Activated CD4-positive, alpha-beta T cell treated with anti-CD3 and anti-CD28 coated beads, Interleukin-2, amount 10 ng/mL, durations not matched to agents 24 days and 14 days (primary cell): ENCODE results near the gene VDAC2. TPM values are rescaled to one million over a fixed set of nuclear protein-coding genes. Genes with fewer than 3 reads are reported as not detected.
A peak's percentile ranks its signal among the peaks of the same experiment; 100 is the strongest.
"Not testable (repeated sequence)": the region's sequence is repeated elsewhere in the genome, so short reads cannot be mapped to it uniquely, and the experiment has no call there.

Experiments used
- DNase-seq: peaks from one replicate; pipeline ENCODE4 v3.0.0; 2022
- H3K27ac Mint-ChIP-seq: one replicate; pipeline ENCODE4 v1.8.0; 2022; ENCODE audit warnings: mild to moderate bottlenecking, mixed read lengths
- H3K27me3 Mint-ChIP-seq: one replicate; pipeline ENCODE4 v1.8.0; 2022; ENCODE audit warnings: mixed read lengths
- H3K36me3 Mint-ChIP-seq: one replicate; pipeline ENCODE4 v1.8.0; 2022; ENCODE audit warnings: low read depth, mild to moderate bottlenecking, mixed read lengths
- H3K4me1 Mint-ChIP-seq: one replicate; pipeline ENCODE4 v1.8.0; 2021; ENCODE audit warnings: mixed read lengths
- H3K4me3 Mint-ChIP-seq: one replicate; pipeline ENCODE4 v1.8.0; 2022; ENCODE audit warnings: mild to moderate bottlenecking, moderate library complexity, mixed read lengths
- H3K9me3 Mint-ChIP-seq: one replicate; pipeline ENCODE4 v1.8.0; 2021; ENCODE audit warnings: mixed read lengths
- intact Hi-C: fragments of 100-400 bp; cut with micrococcal nuclease; formaldehyde crosslinking; loops from one replicate; pipeline ENCODE4 v1.15.1; 2023
- total RNA-seq: library from RNA; stranded (reverse); gene quantifications from 2 replicates; pipeline ENCODE4 v1.2.3, GENCODE V29; 2022

Gene VDAC2
- total RNA-seq, 1 donor from 2014 or later = 245 TPM

DNA sequence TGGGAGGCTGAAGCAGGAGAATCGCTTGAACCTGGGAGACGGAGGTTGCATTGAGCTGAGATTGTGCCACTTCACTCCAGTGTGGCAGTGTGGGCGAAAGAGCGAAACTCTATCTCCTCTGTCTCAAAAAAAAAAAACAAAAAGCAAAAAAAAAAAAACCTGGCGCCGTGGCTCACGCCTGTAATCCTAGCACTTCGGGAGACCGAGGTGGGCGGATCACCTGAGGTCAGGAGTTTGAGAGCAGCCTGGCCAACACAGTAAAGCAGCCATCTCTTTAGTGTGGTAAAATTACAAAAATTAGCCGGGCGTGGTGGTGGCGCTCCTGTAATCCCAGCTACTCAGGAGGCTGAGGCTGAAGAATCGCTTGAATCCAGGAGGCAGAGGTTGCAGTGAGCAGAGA is 4.0 kb upstream of the VDAC2 start:
- H3K27me3 Mint-ChIP-seq, H3K36me3 Mint-ChIP-seq, H3K27ac Mint-ChIP-seq, DNase-seq, H3K4me3 Mint-ChIP-seq, intact Hi-C loops, H3K9me3 Mint-ChIP-seq: not testable (repeated sequence)
- H3K4me1 Mint-ChIP-seq = peaks cover 23% of the 10 kb centered on the region

DNA sequence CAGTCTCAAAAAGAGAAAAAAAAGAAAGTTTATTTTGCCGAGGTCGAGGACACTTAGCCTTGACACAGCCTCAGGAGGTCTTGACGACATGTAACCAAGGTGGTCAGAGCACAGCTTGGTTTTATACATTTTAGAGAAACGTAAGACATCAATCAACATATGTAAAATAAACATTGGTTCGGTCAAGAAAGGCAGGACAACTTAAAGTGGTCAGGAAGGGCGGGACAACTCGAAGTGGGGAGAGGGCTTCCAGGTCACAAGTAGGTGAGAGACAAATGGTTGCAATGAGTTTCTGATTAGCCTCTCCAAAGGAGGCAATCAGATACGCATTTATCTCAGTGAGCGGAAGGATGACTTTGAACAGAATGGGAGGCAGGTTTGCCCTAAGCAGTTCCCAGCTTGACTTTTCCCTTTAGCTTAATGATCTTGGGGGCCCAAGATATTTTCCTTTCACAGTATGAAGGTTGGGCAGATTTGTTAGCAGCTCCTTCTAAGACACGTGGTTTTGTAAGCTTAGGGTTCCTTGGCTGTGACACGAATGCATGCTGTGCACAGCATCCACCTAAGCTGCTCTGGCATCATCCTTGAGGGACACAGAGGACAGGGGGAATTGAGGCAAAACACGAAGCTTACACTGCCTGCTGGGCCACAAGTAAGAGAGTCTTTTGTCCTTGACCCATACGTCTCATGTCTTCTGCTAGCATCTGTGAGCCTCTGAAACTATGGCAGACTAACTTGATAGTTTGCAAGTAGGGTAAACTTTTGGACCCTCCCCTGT is 3.3 kb upstream of the VDAC2 start:
- Mint-ChIP-seq H3K4me1 (peaks cover 29% of the 10 kb centered on the region), H3K27ac (no peak overlapping the region), H3K4me3 (no peak overlapping the region), H3K9me3 (no peaks in the 10 kb centered on the region), H3K27me3 (no peaks in the 10 kb centered on the region), H3K36me3 (peaks cover 9% of the 10 kb centered on the region)
- no peak for DNase-seq
- intact Hi-C loops = no loop called here

DNA sequence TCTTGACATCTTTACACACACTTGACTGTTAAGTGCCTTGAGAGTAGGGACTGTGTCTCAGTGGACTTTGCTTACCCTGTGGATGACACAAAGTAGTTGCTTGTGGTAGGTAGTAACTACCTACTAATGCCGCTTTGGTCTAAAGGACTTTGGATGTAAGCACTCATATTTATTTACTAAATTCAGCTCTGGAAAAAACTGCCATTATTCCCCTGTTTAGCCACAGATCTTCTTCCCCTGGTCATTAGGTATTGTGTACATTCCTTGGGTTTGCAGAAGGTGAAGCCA is 2.8 kb upstream of the VDAC2 start:
- intact Hi-C loops = no loop called here
- Mint-ChIP-seq H3K4me3 (no peak overlapping the region), H3K9me3 (no peaks in the 10 kb centered on the region), H3K27me3 (no peaks in the 10 kb centered on the region), H3K4me1 (peaks cover 34% of the 10 kb centered on the region), H3K27ac (peak overlapping the region; percentile 79), H3K36me3 (peaks cover 14% of the 10 kb centered on the region)
- no peak for DNase-seq

DNA sequence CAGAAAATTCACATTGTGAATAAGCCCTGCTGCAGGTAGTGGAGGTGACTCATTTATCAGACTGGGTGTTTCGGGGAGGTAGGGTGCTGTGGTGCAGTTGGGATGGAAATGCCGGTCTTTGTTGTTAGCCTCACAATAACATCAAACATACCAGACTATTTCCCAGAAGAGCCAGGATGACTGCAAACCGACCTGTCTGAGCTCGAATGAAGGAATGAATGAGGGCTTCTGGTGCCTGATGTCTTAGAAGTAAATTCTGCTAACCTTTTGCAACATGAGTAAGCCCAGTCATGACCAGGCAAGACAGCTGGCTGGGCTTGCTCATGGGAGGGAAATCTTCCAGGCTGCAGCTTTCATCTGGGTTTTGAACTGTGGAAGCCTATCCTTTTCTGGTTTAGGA is 2.4 kb upstream of the VDAC2 start:
- Mint-ChIP-seq H3K36me3 (peaks cover 15% of the 10 kb centered on the region), H3K4me1 (peaks cover 34% of the 10 kb centered on the region), H3K27ac (peak overlapping the region; percentile 79), H3K9me3 (no peaks in the 10 kb centered on the region), H3K27me3 (no peaks in the 10 kb centered on the region), H3K4me3 (peak overlapping the region; percentile 53)
- intact Hi-C loops = no loop called here
- DNase-seq = peak; percentile 64

DNA sequence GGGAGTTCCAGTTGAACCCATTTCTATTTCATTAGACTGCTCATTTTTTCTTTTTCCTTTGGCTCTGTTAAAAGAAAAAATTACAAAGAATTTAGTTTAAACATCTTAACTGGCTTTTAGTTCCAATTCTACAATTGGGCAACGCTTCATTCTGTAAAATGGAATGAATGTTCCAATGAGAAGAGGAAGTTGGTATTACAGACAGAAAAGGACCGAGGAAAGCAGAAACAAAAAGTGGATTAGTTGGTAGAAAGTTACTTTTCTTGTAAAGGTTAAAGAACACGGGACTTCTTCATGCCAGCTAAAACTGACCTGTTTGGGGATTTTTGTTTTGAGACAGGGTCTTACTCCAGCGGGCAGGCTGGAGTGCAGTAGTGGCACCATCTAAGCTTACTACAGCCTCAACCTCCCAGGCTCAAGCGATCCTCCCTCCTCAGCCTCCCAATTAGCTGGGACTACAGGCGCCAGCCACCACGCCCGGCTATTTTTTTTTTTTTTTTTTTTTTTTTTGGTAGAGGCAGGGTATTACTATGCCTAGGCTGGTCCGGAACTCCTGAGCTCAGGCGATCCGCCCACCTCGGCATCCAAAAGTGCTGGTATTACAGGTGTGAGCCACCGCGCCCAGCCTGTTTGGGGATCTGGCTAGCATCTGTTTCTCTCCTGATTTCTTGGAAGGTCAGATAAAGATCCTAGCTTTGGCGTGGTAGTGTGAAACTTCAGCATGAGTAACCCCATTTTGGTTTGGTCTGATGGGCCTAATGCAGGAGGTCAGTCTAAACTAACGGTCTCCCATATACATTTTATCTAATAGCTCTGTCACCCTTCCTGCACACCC is 1.3 kb upstream of the VDAC2 start:
- intact Hi-C loops = no loop called here

DNA sequence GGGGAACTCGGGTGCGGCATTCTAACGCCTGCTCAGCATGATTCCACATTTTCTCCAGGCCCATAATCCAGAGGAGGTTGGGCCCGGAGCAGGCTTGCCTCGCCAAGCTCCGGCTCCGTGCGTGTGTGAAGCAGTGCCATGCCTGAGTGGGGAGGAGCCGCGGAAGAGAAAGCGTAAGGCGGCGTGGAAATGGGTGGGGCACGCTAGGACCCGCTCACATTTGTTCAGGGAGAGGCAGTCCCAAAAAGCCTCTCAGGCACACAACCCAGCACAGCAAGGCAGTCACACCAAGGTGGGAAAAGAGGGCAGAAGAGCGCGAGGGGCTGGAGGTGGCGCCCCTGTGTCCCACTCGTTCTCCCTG is 695 bp upstream of the VDAC2 start:
- DNase-seq = peak; percentile 94
- intact Hi-C loops = loop anchor here (1.0 to 2.0 kb wide), 6 partner anchors 20 to 1034 kb away; partner anchors contain the start of gene SAMD8
- no peaks in the 10 kb centered on the region for H3K9me3 Mint-ChIP-seq
- peaks cover 38% of the 10 kb centered on the region for H3K4me1 Mint-ChIP-seq
- peaks cover 23% of the 10 kb centered on the region for H3K36me3 Mint-ChIP-seq
- H3K27ac Mint-ChIP-seq = peak overlapping the region; percentile 100
- peak overlapping the region; percentile 96 for H3K4me3 Mint-ChIP-seq
- no peaks in the 10 kb centered on the region for H3K27me3 Mint-ChIP-seq

More for the DNA sequence above, 1.3 kb upstream of the VDAC2 start:
- no peak for DNase-seq
- Mint-ChIP-seq H3K4me3 (peak overlapping the region; percentile 96), H3K27ac (peak overlapping the region; percentile 100), H3K9me3 (no peaks in the 10 kb centered on the region), H3K4me1 (peaks cover 38% of the 10 kb centered on the region), H3K36me3 (peaks cover 21% of the 10 kb centered on the region), H3K27me3 (no peaks in the 10 kb centered on the region)

DNA sequence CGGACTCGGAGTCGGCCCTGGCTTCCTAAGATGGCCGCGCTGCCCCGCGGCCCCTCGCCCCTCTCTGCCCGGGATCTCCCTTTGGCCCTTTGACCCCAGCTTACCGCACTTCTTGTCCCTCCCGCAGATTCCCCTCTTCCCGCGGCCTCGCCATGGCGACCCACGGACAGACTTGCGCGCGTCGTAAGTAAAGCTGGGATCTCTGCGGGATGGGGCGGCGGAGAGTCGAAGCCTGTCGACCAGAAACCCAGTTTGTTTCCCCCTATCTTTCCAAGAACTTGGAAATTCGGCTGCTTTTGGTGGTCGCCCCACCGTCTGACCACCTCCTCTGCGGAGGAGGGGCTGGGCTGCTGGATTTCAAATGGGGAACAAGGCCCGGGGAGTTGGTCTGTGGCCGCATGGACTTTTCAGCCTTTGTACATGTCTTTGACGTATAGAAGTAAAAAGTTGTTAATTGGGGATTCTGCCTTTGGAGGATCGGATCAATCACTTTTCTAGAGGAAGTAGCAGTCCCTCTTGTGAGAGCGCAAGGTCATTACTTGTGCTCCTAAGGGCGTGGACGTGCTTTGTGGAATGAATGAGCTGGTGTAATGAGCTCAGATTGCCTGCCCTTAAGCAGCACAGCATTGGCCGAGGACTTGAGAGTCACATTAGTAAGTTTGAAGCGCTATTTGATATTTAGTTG is 553 bp downstream of the VDAC2 start:
- intact Hi-C loops = loop anchor here (1.0 to 2.0 kb wide), 2 partner anchors 622 to 1060 kb away; partner anchors contain the start of gene ADK
- Mint-ChIP-seq H3K9me3 (no peaks in the 10 kb centered on the region), H3K4me3 (peak overlapping the region; percentile 96), H3K27me3 (no peaks in the 10 kb centered on the region), H3K36me3 (peaks cover 31% of the 10 kb centered on the region), H3K27ac (peak overlapping the region; percentile 100), H3K4me1 (peaks cover 35% of the 10 kb centered on the region)
- peak; percentile 78 for DNase-seq

DNA sequence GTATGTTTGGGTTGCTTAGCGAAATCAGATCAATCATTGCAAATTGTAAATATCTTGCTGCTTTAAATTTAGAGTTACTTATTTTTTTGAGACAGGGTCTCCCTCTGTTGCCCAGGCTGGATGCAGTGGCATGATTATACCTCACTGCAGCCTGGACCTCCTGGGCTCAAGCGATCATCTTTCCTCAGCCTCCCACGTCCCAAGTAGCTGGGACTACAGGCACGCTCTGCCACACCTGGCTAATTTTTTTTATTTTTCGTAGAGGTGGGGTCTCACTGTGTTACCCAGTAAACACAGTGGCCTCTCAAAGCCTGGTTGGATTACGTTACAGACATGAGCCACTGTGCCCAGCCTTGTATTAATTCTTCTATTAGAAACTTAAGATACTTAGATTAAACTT is 1.7 kb downstream of the VDAC2 start:
- no peaks in the 10 kb centered on the region for H3K27me3 Mint-ChIP-seq
- intact Hi-C loops = no loop called here
- no peak for DNase-seq
- H3K27ac Mint-ChIP-seq = peak overlapping the region; percentile 100
- H3K36me3 Mint-ChIP-seq = peaks cover 39% of the 10 kb centered on the region
- H3K4me3 Mint-ChIP-seq = peak overlapping the region; percentile 96
- peaks cover 41% of the 10 kb centered on the region for H3K4me1 Mint-ChIP-seq
- H3K9me3 Mint-ChIP-seq = no peaks in the 10 kb centered on the region

DNA sequence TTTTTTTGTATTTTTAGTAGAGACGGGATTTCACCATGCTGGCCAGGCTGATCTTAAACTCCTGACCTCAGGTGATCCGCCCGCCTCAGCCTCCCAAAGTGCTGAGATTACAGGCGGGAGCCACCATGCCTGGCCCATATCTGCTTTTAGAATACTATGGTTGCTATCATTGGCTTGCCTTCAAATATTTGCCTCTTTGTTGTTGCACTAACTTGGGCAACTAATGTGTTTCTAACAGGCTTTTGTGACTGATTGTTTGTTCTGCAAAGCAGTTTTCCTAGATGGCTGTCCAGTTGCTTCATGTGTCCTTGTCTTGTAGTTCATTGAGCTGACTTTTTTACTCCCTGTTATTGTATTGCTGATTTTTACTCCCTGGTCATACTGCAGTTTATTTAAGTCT is 9.7 kb downstream of the VDAC2 start:
- Mint-ChIP-seq H3K4me3 (no peak overlapping the region), H3K27me3 (no peaks in the 10 kb centered on the region)

DNA sequence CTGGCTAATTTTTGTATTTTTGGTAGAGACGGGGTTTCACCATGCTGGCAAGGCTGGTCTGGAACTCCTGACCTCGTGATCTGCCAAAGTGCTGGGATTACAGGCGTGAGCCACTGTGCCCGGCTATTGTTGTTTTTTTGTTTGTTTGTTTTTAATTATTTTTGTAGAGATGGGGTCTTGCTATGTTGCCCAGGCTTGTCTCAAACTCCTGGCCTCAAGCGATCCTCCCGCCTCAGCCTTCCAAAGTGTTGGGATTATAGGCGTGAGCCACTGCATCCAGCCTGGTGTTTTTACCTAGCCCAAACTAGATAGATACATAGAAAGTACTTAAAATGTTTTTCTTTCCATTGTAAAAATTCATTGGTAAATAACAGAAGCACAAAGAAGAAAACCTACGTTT is 10.9 kb downstream of the VDAC2 start:
- Mint-ChIP-seq H3K36me3 (peaks cover 83% of the 10 kb centered on the region), H3K4me1 (peaks cover 42% of the 10 kb centered on the region)
- H3K4me3 Mint-ChIP-seq, H3K27ac Mint-ChIP-seq, H3K9me3 Mint-ChIP-seq, DNase-seq, intact Hi-C loops, H3K27me3 Mint-ChIP-seq: not testable (repeated sequence)

More for the DNA sequence above, 9.7 kb downstream of the VDAC2 start:
- Mint-ChIP-seq H3K27ac (no peak overlapping the region), H3K4me1 (peaks cover 41% of the 10 kb centered on the region), H3K9me3 (no peaks in the 10 kb centered on the region), H3K36me3 (peaks cover 83% of the 10 kb centered on the region)
- intact Hi-C loops = no loop called here
- no peak for DNase-seq

DNA sequence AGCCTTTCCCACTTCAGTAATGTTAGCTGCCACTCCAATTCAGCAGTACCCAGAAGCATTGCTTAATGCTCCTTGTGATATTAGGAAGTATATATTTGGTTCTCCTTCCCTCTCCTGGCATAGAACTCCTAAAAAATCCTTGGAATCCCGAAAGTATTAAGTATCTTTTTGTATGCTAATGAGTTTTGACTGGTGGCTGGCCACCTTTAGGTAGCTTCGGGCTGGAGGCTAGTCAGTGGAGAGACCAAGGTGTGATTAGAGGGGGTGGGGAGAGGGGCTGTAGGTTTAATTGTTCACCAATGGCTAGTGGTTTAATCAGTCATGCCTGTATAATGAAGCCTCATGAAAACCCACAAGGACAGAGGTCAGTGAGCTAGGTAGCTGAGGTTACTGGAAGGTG is 12.9 kb downstream of the VDAC2 start:
- Mint-ChIP-seq H3K4me3 (no peak overlapping the region), H3K36me3 (peaks cover 76% of the 10 kb centered on the region), H3K27ac (no peak overlapping the region), H3K9me3 (no peaks in the 10 kb centered on the region), H3K4me1 (peaks cover 47% of the 10 kb centered on the region), H3K27me3 (no peaks in the 10 kb centered on the region)
- no peak for DNase-seq
- intact Hi-C loops = no loop called here

DNA sequence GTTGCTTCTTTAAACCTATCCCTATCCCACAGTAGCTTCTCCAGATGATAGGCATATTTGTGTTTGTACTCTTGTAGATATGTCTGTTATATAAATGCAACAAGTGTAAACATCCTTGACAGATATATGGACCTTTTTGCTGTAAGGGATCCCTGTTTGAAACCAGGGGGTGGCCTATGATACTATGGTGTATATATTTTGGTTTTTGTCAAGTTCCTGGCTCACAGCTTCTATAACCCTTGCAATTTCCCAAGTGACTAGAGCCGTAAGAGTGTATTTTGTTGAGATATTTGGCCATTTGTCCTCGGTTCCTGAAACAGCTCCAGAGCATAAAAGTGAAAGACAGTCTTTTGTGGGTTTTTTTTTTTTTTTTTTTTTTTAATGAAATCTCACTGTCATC is 15.5 kb downstream of the VDAC2 start:
- H3K27me3 Mint-ChIP-seq = no peaks in the 10 kb centered on the region
- H3K4me1 Mint-ChIP-seq = peaks cover 52% of the 10 kb centered on the region
- DNase-seq = no peak
- H3K36me3 Mint-ChIP-seq = peaks cover 74% of the 10 kb centered on the region
- intact Hi-C loops = no loop called here
- H3K9me3 Mint-ChIP-seq = no peaks in the 10 kb centered on the region
- no peak overlapping the region for H3K27ac Mint-ChIP-seq
- H3K4me3 Mint-ChIP-seq = no peak overlapping the region

DNA sequence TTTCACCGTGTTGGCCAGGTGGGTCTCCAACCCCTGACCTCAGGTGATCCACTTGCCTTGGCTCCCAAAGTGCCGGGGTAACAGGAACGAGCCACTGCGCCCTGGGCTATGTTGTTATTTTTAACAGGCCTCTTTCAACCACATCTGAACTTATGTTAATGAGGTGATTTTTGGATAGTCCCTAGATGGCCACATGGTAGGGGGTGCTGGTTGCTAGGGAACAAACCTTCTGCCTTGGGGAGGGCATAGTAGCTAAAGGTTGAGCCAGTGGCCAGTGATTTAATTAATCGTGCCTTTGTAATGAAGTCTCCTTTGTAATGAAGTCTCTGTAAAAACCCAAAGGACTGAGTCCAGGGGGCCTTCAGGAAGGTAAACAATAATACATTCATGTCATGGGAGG is 16.1 kb downstream of the VDAC2 start:
- DNase-seq = no peak
- H3K4me3 Mint-ChIP-seq = no peak overlapping the region
- H3K27ac Mint-ChIP-seq = no peak overlapping the region
- H3K4me1 Mint-ChIP-seq = peaks cover 51% of the 10 kb centered on the region
- peaks cover 75% of the 10 kb centered on the region for H3K36me3 Mint-ChIP-seq
- H3K9me3 Mint-ChIP-seq = no peaks in the 10 kb centered on the region
- H3K27me3 Mint-ChIP-seq = no peaks in the 10 kb centered on the region
- intact Hi-C loops = no loop called here

DNA sequence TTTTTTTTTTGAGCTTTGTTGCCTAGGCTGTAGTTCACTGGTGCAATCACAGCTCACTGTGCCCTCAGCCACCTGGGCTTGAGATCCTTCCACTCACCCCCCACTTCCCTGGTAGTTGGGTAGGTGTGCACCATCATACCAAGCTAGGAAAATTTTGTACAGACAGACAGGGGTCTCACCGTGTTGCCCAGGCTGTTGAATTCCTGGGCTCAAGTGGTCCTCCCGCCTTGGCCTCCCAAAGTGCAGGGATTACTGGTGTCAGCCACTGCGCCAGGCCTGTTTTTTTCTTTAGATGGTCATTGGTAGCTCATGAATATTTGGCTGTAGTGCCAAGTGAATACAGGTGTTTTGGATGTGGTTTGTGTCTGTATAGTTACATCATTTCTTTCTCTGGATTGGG is 17.7 kb downstream of the VDAC2 start:
- intact Hi-C loops = no loop called here
- no peak overlapping the region for H3K4me3 Mint-ChIP-seq
- no peak for DNase-seq
- H3K27me3 Mint-ChIP-seq = no peaks in the 10 kb centered on the region
- no peaks in the 10 kb centered on the region for H3K9me3 Mint-ChIP-seq
- H3K27ac Mint-ChIP-seq = peak overlapping the region; percentile 64
- H3K36me3 Mint-ChIP-seq = peaks cover 76% of the 10 kb centered on the region
- H3K4me1 Mint-ChIP-seq = peaks cover 48% of the 10 kb centered on the region
